HG03342 (cell line): ENCODE measurements around the gene SMIM32.
A peak's percentile ranks its signal among the peaks of the same experiment; 100 is the strongest.

ENCODE experiments used
- ATAC-seq: cut with Tn5 transposase; IDR thresholded peaks from one replicate; pipeline ENCODE4 v1.9.1; 2021; ENCODE audit warnings: mild to moderate bottlenecking, moderate library complexity; ENCODE audit not compliant: unreplicated experiment

SMIM32 gene

DNA sequence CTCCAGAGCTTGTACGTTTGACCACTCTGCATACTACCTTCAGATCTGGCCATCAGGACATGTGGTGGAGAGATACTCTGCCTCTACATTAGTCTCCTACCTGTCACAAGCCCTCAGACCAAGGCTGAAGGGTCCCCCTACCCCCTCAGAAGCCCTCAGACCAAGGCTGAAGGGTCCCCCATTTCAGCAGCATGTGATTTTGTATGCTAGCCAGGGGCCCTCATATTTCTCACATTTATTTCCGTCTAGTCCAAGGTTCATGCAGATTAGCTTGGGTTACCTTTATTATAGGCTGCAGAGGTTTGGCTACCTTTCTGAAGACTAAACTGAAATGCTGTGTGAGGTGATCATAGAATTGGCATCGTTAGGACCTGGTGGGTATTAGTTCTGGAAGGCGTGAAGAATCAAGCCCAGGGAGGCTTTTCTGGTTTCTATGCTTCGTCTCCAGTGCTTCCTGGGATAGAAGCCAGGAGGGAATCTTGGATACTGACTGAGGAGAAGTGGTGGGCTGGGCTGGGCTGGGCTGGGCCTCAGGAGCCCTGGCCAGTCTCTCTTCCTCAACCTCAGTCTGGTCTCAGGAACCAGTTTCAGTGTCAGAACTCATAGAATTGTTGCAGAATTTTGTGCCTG lies 2.8 kb downstream of the SMIM32 start:
- no peak for ATAC-seq

- no peak for ATAC-seq
Observed at GRCh38 chr5:136188859-136189258, 4.1 kb downstream of the SMIM32 start.

GRCh38 chr5:136186796-136187195 lies 6.2 kb downstream of the SMIM32 start:
- no peak for ATAC-seq

DNA sequence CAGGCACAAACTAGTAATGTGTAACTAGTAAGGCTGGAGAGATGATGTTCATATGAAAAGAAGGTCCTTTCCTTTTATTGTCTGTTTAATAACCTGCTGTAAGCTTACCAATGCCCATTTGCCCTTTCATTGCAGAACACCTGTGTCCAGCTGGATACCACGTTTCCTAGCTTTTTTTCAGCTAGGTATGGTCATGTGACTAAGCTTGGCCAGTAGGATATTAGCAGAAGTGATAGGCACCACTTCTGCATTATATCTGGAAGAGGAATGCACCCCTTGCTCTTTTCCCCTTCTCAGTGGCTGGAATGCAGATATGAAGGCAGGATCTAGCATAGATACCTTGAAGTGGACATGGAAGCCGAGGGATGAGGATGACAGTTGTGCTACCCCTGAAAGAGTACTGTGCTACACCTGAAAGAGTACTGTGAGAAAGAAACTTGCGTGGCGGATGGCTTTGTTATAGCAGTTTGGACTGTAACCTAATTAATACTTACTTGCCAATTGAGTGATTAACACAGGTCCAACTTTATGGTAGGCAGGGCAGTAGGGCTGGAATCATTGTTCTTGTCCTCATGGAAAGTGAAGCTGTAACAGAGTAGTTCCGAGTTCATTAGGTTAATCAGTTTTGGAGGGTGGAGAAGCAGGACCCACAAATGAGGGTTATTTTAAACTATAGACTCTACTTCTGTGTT lies 6.8 kb downstream of the SMIM32 start:
- no peak for ATAC-seq

- no peak for ATAC-seq
Observed at GRCh38 chr5:136182618-136183017, 10.3 kb downstream of the SMIM32 start.

DNA sequence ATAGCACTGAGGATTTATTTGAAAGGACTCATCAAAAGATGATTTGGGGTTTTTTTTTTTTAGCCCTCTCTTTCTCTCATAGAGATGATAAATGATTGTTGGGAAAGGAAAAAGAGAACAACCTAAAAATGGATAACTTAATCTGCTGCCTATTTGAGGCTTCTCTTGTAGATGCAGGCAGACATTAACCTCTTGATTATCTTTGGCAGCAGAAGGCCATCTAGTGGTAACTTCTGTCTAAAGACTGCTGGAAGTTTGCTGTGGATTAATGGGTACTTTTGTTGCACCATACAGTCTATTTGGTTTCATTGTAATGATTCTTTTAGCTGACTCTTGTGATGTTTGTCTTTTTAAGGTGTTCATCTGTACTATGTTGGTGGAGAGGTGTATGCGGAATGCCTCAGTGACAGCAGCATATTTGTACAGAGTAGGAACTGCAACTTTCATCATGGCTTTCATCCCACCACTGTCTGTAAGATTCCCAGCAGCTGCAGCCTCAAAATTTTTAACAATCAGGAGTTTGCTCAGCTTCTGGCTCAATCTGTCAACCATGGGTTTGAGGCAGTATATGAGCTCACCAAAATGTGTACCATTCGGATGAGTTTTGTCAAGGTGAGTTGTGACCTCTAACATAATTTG lies 18.8 kb downstream of the SMIM32 start:
- peak; percentile 64 for ATAC-seq

- ATAC-seq = no peak
Observed at GRCh38 chr5:136169218-136169617, 23.7 kb downstream of the SMIM32 start.

DNA sequence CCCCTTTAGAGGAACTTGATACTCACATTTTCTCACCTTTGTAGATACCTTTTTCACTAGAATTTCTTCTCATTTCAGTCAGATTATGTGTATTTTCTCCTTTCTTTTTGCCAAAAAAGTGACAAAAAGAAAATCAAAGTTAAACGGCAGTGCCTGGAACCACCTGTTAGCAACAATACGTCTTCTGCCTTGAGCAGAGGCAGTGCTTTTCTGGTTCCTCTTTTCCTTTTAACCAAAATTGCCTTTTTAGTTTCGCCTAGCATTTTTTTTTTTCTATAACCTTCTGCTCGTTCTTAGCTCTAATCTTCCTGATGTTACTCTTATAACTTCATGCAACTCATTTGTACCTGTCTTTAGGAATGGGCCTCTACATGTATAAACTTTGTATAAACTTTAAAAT lies 26.1 kb downstream of the SMIM32 start:
- no peak for ATAC-seq

GRCh38 chr5:136164226-136164625 lies 28.7 kb downstream of the SMIM32 start:
- no peak for ATAC-seq

DNA sequence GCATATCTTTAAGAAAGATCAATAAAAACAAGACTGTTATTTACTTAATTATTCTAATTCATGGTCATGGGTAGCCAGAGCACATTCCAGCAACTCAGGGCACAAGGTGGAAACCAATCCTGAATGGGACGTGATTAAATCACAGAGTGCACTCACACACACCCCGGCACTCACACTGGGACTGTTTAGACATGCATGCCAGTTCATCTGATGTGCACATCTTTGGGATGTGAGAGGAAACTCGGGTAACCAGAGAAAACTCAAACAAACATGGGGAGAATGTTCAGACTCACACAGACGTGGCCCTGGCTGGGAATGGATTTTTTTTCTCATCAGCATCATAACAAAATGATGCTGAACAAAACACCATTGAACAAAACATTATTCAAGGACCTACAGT lies 31.0 kb downstream of the SMIM32 start:
- no peak for ATAC-seq

- no peak for ATAC-seq
Observed at GRCh38 chr5:136159457-136159856, 33.5 kb downstream of the SMIM32 start.

DNA sequence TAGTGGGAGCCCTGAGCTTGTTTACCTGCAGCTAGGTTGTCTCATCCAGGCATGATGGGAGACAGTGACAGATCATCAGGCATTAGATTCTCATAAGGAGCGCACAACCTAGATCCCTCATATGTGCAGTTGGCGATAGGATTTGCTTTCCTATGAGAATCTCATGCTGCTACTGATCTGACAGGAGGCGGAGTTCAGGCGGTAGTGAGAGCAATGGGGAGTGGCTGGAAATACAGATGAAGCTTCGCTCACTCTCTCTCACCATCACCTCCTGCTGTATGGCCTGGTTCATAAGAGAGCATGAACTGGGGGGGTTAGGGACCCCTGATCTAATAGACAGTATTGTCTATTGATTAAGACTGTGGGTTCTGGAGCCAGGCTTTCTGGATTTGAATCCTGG lies 35.4 kb downstream of the SMIM32 start:
- no peak for ATAC-seq

- no peak for ATAC-seq
Observed at GRCh38 chr5:136155761-136156160, 37.2 kb downstream of the SMIM32 start.

DNA sequence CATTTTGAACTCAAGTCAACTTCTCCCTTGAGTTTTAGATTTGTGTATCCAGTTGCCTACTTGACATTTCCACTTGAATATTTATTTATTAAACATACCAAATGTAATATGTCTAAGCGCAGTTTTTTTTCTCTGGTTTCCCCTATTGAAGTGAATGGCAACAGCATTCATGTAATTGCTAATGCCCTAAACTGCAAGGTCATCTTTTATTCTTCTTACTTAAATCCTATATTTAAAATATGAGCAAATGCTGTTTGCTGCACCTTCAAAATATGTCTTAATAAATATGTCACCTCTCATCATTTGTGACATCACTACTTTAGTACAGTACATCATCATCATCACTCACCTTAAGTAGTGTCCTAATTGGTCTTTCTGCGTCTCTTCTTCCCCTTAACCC lies 37.9 kb downstream of the SMIM32 start:
- ATAC-seq = no peak

DNA sequence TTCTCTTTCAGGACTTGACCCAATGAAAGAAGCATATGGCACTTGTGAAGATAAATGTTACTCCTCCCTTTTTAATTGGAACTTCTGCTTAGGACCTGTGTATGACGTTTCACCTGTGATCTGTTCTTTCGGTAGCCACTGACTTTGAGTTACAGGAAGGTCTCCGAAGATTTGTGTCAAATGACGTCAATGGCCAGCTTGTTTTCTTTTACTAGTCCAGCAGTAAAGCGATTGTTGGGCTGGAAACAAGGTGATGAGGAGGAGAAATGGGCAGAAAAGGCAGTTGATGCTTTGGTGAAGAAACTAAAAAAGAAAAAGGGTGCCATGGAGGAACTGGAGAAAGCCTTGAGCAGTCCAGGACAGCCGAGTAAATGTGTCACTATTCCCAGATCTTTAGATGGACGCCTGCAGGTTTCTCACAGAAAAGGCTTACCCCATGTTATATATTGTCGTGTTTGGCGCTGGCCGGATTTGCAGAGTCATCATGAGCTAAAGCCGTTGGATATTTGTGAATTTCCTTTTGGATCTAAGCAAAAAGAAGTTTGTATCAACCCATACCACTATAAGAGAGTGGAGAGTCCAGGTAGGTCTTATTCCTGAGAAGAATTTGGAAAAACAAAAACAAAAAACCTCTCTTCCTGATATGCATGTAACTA lies 39.3 kb downstream of the SMIM32 start:
- ATAC-seq = no peak

- ATAC-seq = no peak
Observed at GRCh38 chr5:136149891-136150290, 43.1 kb downstream of the SMIM32 start.

DNA sequence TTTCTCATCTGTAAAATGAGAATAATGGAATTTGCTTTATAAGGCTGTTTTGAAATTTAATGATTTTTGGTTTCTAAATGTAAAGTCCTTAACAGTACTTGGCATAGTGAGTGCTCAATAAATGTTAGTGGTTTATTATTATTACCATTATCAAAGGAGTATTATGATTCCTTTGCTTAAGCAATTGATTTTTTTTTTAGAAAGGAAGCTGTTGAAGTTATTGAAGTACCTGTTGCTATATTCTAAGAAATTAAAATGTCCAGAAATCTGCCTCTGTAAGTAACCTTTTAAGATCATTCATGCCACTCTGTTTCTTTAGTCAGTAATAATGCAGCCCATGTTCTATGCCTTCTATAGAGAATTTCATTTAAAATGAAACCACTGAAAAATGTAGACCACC lies 45.3 kb downstream of the SMIM32 start:
- no peak for ATAC-seq

DNA sequence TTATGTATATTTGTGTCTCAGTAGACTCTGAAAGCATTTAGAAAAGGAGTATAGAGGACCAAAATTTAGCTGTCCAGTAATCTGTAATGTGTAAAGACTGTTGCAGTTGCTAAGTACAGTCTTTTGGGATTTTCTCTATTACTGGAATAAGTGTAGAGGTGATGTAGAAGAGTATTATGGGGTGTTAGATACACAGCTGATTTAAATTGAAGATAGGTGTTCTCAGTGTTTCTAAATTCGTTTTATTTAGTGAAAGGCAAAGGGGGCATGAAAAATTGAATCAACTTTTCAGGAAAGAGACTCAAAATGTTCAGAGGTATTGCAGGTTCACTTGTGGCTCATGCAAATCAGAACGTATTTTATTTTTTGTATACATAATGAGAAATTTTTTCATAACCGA lies 46.8 kb downstream of the SMIM32 start:
- no peak for ATAC-seq

- peak; percentile 42 for ATAC-seq
Observed at GRCh38 chr5:136145030-136145429, 47.9 kb downstream of the SMIM32 start.

DNA sequence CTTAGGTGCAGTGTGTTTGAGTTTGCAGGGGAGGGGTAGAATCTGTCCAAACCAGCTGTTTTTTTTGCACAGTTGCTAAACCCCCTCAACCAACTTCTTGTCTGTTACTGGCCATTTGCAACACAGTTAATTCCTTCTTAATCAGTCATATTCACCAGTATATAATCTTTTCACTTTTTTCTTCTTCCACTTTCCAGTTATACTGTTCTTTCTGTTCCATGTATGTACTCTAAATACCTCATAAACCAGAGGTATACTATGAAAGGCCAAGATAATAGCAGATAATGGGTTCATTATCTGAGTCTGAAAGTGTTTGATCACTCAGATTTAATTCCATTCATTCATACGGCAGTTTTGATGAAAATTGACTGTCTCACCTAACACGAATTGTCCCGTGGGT lies 49.2 kb downstream of the SMIM32 start:
- no peak for ATAC-seq

GRCh38 chr5:136143312-136143711 lies 49.6 kb downstream of the SMIM32 start:
- ATAC-seq = no peak

DNA sequence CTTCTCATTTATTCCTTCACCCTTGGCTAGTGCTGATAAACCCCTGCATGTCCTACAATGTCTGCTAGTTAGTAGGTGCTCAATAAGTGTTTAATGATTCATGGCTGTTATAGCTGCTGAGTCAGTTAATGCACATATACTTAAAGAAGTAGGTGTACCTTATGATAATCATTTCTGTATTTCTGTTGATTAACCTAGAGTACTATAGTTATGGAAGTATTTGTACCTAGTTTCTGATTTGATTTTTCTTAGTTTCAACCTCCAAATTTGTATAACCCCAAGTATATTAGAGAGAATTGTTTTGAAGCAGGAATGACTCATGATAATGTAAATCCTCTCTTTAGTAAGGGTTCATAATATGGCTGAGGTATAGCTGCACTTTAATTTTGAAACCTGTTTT lies 51.4 kb downstream of the SMIM32 start:
- ATAC-seq = peak; percentile 82
